Measurements from ENCODE around the gene PAGE2B.

GRCh38 chrX:55107262-55107661 lies 32.4 kb downstream of the PAGE2B start:
- no peak for TF ChIP-seq OVOL2 (CRISPR knock-in tag; IDR thresholded peaks at IDR 0.05; ENCODE audit: borderline replicate concordance)
- TF ChIP-seq TCF7 (CRISPR knock-in tag; IDR thresholded peaks at IDR 0.05; ENCODE audit: low read depth) = no peak
- no peak for TF ChIP-seq SP1 (CRISPR knock-in tag; conservative IDR thresholded peaks at IDR 0.05)
- no peak for TF ChIP-seq CTCF (IDR thresholded peaks at IDR 0.05)

All from WTC11 (cell line).